Ishikawa (cell line): ENCODE measurements around the gene ATXN10.

Experiments
- CEBPB ChIP-seq: IDR thresholded peaks from 2 replicates; pipeline ENCODE4 v1.6.1; 2012
- CREB1 ChIP-seq: IDR thresholded peaks from 2 replicates; pipeline ENCODE4 v1.6.1; 2012; ENCODE audit warnings: low read depth
- EGR1 ChIP-seq: IDR thresholded peaks from 2 replicates; pipeline ENCODE4 v1.6.1; 2012
- EP300 ChIP-seq: IDR thresholded peaks from 2 replicates; pipeline ENCODE4 v1.6.1; 2012; ENCODE audit warnings: borderline replicate concordance
- FOXM1 ChIP-seq: IDR thresholded peaks from 2 replicates; pipeline ENCODE4 v1.6.1; 2012; ENCODE audit warnings: low read depth, borderline replicate concordance
- MAX ChIP-seq: IDR thresholded peaks from 2 replicates; pipeline ENCODE4 v1.6.1; 2012
- NFIC ChIP-seq: IDR thresholded peaks from 2 replicates; pipeline ENCODE4 v1.6.1; 2012
- RAD21 ChIP-seq: IDR thresholded peaks from 2 replicates; pipeline ENCODE4 v1.6.1; 2012; ENCODE audit warnings: low read depth
- REST ChIP-seq: IDR thresholded peaks from 2 replicates; pipeline ENCODE4 v1.6.1; 2012; ENCODE audit warnings: low read depth, mild to moderate bottlenecking
- TAF1 ChIP-seq: IDR thresholded peaks from 2 replicates; pipeline ENCODE4 v1.6.1; 2012; ENCODE audit warnings: low read depth, mild to moderate bottlenecking
- TCF12 ChIP-seq: IDR thresholded peaks from 2 replicates; pipeline ENCODE4 v1.6.1; 2012; ENCODE audit warnings: low read depth
- TEAD4 ChIP-seq: IDR thresholded peaks from 2 replicates; pipeline ENCODE4 v1.6.1; 2012
- YY1 ChIP-seq: IDR thresholded peaks from 2 replicates; pipeline ENCODE4 v1.6.1; 2012; ENCODE audit warnings: low read depth
- ZBTB7A ChIP-seq: IDR thresholded peaks from 2 replicates; pipeline ENCODE4 v1.6.1; 2012; ENCODE audit warnings: low read depth
- TF ChIP-seq, protein P1 (sequence below): IDR thresholded peaks from 2 replicates; pipeline ENCODE4 v1.6.1; 2012

ATXN10 gene

DNA sequence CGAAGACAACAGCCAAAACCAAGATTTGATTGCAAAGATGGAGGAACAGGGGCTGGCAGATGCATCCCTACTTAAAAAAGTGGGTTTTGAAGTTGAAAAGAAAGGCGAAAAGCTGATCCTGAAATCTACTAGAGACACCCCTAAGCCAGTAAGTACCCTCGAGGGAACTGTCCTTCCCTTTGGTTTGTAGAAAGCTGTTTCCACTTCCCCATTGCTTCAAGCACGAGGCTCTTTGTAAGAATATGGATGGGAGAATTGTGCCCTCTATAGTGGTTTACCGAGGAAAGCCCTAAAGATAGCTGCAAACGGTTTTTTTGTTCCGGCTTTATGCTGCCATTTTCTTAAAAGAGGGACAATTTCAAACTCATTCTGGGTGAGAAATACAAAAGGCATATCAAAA, 171.4 kb downstream of the ATXN10 start:
- no peak for TF ChIP-seq TCF12
- no peak for TF ChIP-seq EP300
- no peak for TF ChIP-seq FOXM1
- TF ChIP-seq CREB1, result no peak
- no peak for TF ChIP-seq TEAD4
- no peak for TF ChIP-seq ZBTB7A
- TF ChIP-seq NFIC, result no peak
- no peak for TF ChIP-seq EGR1
- no peak for TF ChIP-seq MAX
- TF ChIP-seq YY1, result no peak
- TF ChIP-seq, protein P1, sequence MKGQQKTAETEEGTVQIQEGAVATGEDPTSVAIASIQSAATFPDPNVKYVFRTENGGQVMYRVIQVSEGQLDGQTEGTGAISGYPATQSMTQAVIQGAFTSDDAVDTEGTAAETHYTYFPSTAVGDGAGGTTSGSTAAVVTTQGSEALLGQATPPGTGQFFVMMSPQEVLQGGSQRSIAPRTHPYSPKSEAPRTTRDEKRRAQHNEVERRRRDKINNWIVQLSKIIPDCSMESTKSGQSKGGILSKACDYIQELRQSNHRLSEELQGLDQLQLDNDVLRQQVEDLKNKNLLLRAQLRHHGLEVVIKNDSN, result no peak
- TF ChIP-seq TAF1, result no peak
- TF ChIP-seq RAD21, result no peak
- no peak for TF ChIP-seq REST
- TF ChIP-seq CEBPB, result no peak

DNA sequence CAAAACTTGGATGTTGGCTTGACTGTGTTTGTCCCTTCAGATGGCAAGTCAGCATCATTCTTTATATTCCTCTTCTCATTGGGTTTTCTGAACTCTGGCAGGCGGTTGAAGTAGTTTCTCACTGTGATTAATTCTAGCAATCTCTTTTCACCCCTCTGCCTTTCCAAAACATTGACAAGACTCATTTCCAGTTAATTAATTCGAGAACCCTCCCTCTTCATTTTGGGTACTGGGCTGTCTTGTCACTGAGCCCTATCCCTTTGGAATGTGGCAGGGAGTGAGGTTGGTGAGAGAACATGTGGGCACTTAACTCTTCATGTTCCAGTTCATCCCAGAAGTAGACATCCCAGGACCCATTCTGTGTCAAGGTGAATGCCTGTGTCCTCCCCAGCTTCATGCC, 172.4 kb downstream of the ATXN10 start:
- TF ChIP-seq CEBPB (no peak), TCF12 (no peak), RAD21 (no peak), EP300 (no peak), EGR1 (no peak), FOXM1 (no peak), YY1 (no peak), TAF1 (no peak), MAX (no peak), NFIC (no peak), TEAD4 (no peak), CREB1 (no peak), REST (no peak), ZBTB7A (no peak)
- TF ChIP-seq, protein P1, result no peak

DNA sequence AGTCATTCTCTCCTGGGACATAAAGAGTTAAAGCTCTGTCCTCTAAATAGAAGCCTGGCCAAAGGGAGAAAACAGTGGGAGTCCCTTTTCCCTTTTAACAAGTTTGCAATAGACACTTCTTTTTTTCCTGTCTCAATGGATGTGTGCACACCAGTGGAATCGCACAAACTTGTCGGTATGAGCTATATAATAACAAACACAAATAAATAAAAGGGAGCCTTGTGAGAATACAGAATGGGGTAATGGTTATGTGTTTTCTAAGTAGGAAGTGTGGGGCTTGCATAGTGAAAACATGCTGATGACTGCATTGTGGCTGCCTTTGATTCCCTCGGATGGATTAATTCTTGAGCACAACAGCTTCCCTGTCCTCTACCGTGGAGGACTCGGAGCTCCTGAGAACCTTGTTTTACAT, 173.4 kb downstream of the ATXN10 start:
- TF ChIP-seq EGR1, result no peak
- no peak for TF ChIP-seq TCF12
- no peak for TF ChIP-seq NFIC
- no peak for TF ChIP-seq CREB1
- TF ChIP-seq TAF1, result no peak
- TF ChIP-seq TEAD4, result no peak
- no peak for TF ChIP-seq FOXM1
- no peak for TF ChIP-seq CEBPB
- TF ChIP-seq EP300, result no peak
- no peak for TF ChIP-seq MAX
- no peak for TF ChIP-seq ZBTB7A
- TF ChIP-seq RAD21, result no peak
- no peak for TF ChIP-seq REST
- TF ChIP-seq, protein P1, result no peak
- TF ChIP-seq YY1, result no peak

DNA sequence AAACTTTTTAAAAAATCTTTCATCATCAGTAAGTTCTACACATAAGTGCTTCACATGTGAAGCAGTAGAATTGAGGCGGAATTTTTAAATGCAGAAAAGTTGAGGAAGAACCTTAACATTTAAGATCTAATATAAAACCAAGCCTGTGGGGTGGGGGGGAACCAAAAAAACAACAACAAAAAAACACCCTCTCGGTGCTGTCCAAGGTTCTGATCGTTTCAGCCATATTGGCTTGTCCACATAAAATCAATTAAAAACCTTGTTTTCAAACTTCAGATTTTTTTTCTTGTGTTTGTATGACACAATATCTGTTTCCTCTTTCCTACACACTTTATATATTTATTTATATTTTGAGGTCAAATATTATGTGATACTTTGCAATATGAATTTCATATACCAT, 175.3 kb downstream of the ATXN10 start:
- TF ChIP-seq YY1 (peak; percentile 79), REST (peak; percentile 90), MAX (no peak)
- TF ChIP-seq, protein P1, result no peak
